ENCODE data around the gene E2F6. TPM values are rescaled to one million over a fixed set of nuclear protein-coding genes. Genes with fewer than 3 reads are reported as not detected.

The E2F6 gene
- total RNA-seq, 1 experiment from 2014 or later, result 21.8 TPM

- Histone ChIP-seq H4K20me1 (ENCODE audit: control insufficient read depth, insufficient read depth, insufficient read length) (no peaks in the 10 kb centered on the region), H3K4me2 (ENCODE audit: insufficient read depth, insufficient read length, low read length) (no peak overlapping the region), H2BK5ac (ENCODE audit: insufficient read length, low read length) (no peak overlapping the region), H4K5ac (ENCODE audit: insufficient read length, low read depth, low read length) (no peak overlapping the region), H3K4ac (ENCODE audit: low read depth, low read length) (no peak overlapping the region), H4K91ac (ENCODE audit: insufficient read length, low read depth, low read length) (no peak overlapping the region), H2BK20ac (ENCODE audit: low read depth, low read length, poor library complexity, severe bottlenecking) (no peak overlapping the region), H3K23me2 (ENCODE audit: insufficient read length, low read depth, low read length, poor library complexity, severe bottlenecking) (no peaks in the 10 kb centered on the region), H3T11ph (ENCODE audit: low read length) (no peak overlapping the region), H4K8ac (replicated peaks; ENCODE audit: insufficient read length, low read depth, low read length) (no peak overlapping the region), H2BK15ac (ENCODE audit: low read depth, low read length) (no peak overlapping the region), H2BK120ac (ENCODE audit: low read depth, low read length, poor library complexity, severe bottlenecking) (no peak overlapping the region), H3K27ac (ENCODE audit: insufficient read length, low read depth, low read length) (no peak overlapping the region), H2BK12ac (ENCODE audit: insufficient read length, low read depth, low read length) (no peak overlapping the region), H2AFZ (ENCODE audit: low read length) (no peak overlapping the region), H2AK5ac (ENCODE audit: insufficient read length, low read length) (no peak overlapping the region), H3K14ac (ENCODE audit: insufficient read depth, low read length) (no peak overlapping the region), H3K56ac (ENCODE audit: insufficient read length, low read depth, low read length) (no peak overlapping the region), H3K27me3 (ENCODE audit: insufficient read depth, low read length) (no peaks in the 10 kb centered on the region), H3K4me1 (ENCODE audit: insufficient read depth, low read length) (peaks cover 18% of the 10 kb centered on the region), H3K9ac (ENCODE audit: extremely low read depth, insufficient read length, low read length) (no peak overlapping the region), H3K23ac (ENCODE audit: insufficient read length, low read depth, low read length) (no peak overlapping the region), H3K79me1 (ENCODE audit: insufficient read depth, low read depth, low read length, poor library complexity, severe bottlenecking) (no peaks in the 10 kb centered on the region), H3K79me2 (ENCODE audit: insufficient read depth, low read length) (no peaks in the 10 kb centered on the region; the same call in 1 of the 2 replicates), H3K18ac (ENCODE audit: insufficient read length, low read depth, low read length) (no peak overlapping the region), H3K9me3 (ENCODE audit: control insufficient read depth, low read depth, low read length) (no peaks in the 10 kb centered on the region)
- no peak overlapping the region; a peak in 1 of 7 replicates for H3K27ac Mint-ChIP-seq
- no peak for DNase-seq
- TF ChIP-seq CTCF (conservative IDR thresholded peaks at IDR 0.05), result no peak
- H3K9me3 Mint-ChIP-seq, result no peaks in the 10 kb centered on the region
- no CpG with 5 or more reads among the region's 6 CpGs for WGBS (ENCODE audit: extremely low coverage, insufficient read length, low lambda C conversion rate)
- peaks cover 2% of the 10 kb centered on the region; the same call in 1 of the 2 replicates for H3K27me3 Mint-ChIP-seq (ENCODE audit: low read depth)
- peaks cover 44 to 54% of the 10 kb centered on the region in 2 experiments for H3K4me1 Mint-ChIP-seq
- peak overlapping the region in 1 of 2 experiments; percentile 11; a peak in 2 of 5 replicates for H3K4me3 Mint-ChIP-seq
- H3K36me3 Mint-ChIP-seq (ENCODE audit: insufficient read depth in 1 of 3, low read depth in 3 of 3), result peaks cover 0 to 4% (median 0%) of the 10 kb centered on the region in 3 experiments; a peak in 3 of 7 replicates
Measured at GRCh38 chr2:11514904-11515303, 48.9 kb upstream of the E2F6 start.

Data from H9 (cell line).